Aorta (tissue), 5 donors: ENCODE data around the gene LCP2. TPM values are rescaled to one million over a fixed set of nuclear protein-coding genes. Genes with fewer than 3 reads are reported as not detected.

Experiments used
- ATAC-seq: fragments of 200-7000 bp; cut with Tn5 transposase; one replicate; pipeline ENCODE4 v1.9.1; 2022; ENCODE audit warnings: moderate library complexity; ENCODE audit not compliant: low FRiP score
- DNase-seq, 2 donors: peaks; one replicate each; pipeline ENCODE4 v3.0.0-alpha.2; 2020
- H3K27ac ChIP-seq, 2 donors: one replicate each; pipeline ENCODE4 v1.5.1; 2013; ENCODE audit warnings: low read length in 2 of 2, mild to moderate bottlenecking in 2 of 2, moderate library complexity in 2 of 2, control low read depth in 1 of 2, inconsistent platforms in 1 of 2, low read depth in 1 of 2
- H3K27me3 ChIP-seq, 2 donors: one replicate each; pipeline ENCODE4 v1.6.1; 2013; ENCODE audit warnings: control low read depth in 1 of 2, low read length in 1 of 2, mild to moderate bottlenecking in 1 of 2, moderate library complexity in 1 of 2; ENCODE audit not compliant: insufficient read depth in 2 of 2, control insufficient read depth in 1 of 2
- H3K36me3 ChIP-seq, 2 donors: one replicate each; pipeline ENCODE4 v1.6.1; 2013; ENCODE audit warnings: control low read depth in 1 of 2, low read length in 1 of 2, mild to moderate bottlenecking in 1 of 2; ENCODE audit not compliant: insufficient read depth in 2 of 2, control insufficient read depth in 1 of 2
- H3K4me1 ChIP-seq, 2 donors: one replicate each; pipeline ENCODE4 v1.6.1; 2013; ENCODE audit warnings: low read length in 2 of 2, control low read depth in 1 of 2, mild to moderate bottlenecking in 1 of 2, moderate library complexity in 1 of 2; ENCODE audit not compliant: insufficient read depth in 2 of 2, control insufficient read depth in 1 of 2
- H3K4me3 ChIP-seq, 2 donors: one replicate each; pipeline ENCODE4 v1.5.1; 2013; ENCODE audit warnings: low read length in 2 of 2, control low read depth in 1 of 2, mild to moderate bottlenecking in 1 of 2
- H3K9me3 ChIP-seq: one replicate; pipeline ENCODE4 v1.6.1; 2013; ENCODE audit warnings: mild to moderate bottlenecking, low read length; ENCODE audit not compliant: control insufficient read depth
- WGBS, 2 donors: extraction: QIAGEN DNeasy Blood & Tissue Kit; methylation state at CpG; one replicate each; pipeline ENCODE4 v1.1.7; 2013; 5-methylcytosine and 5-hydroxymethylcytosine counted together
- intact Hi-C, 2 donors: fragments of 100-400 bp; cut with DNase I; formaldehyde crosslinking; loops; one replicate each; pipeline versions ENCODE4 v1.14.2 to v1.15.0; 2022
- polyA plus RNA-seq, 2 donors: library from polyadenylated mRNA; stranded (reverse); fragments of 200-250 nt; gene quantifications; one replicate each; pipeline ENCODE4 v1.2.3, GENCODE V29; 2013
- total RNA-seq, 2 donors: library from RNA; stranded (reverse); fragmentation: NEBNext Ultra II Directional; extraction: Animal tissue kit (Norgen Biotek cat#: 25700); gene quantifications; one replicate each; pipeline ENCODE4 v1.2.1, GENCODE V29; 2021
- donor health status: healthy with polysubstance abuse.
- donor health status: Bipolar disorder and iron deficiency.
- donor health status: DM: no; HTN: no; CAD: no.
- donor health status: DM: no; HTN: no; CAD: no.
- donor health status: DM: yes; HTN: yes; CAD: no.

The LCP2 gene
- total and polyA plus RNA-seq, 4 donors = 2.1 to 58.8 (median 21.3) TPM

- ATAC-seq (no peak), DNase-seq (no peak)
- H3K4me1 ChIP-seq = no peaks in the 10 kb centered on the region
- H3K27me3 ChIP-seq = no peaks in the 10 kb centered on the region
- H3K4me3 ChIP-seq = no peak overlapping the region
- 83 to 88% methylated on average over 9 of the region's 9 CpGs for WGBS, 2 donors
- no peak overlapping the region for H3K27ac ChIP-seq
- no peaks in the 10 kb centered on the region for H3K9me3 ChIP-seq
- no peaks in the 10 kb centered on the region for H3K36me3 ChIP-seq
- intact Hi-C loops = loop anchor here (5.0 kb wide), 1 partner anchor 196 kb away; no protein-coding TSS in a partner anchor
Measured at GRCh38 chr5:170226129-170226615, 71.4 kb downstream of the LCP2 start.

GRCh38 chr5:170225326-170226128 lies 72.0 kb downstream of the LCP2 start:
- Histone ChIP-seq H3K4me3 (no peak overlapping the region), H3K36me3 (no peaks in the 10 kb centered on the region), H3K27ac (no peak overlapping the region), H3K9me3 (no peaks in the 10 kb centered on the region), H3K27me3 (no peaks in the 10 kb centered on the region), H3K4me1 (no peaks in the 10 kb centered on the region)
- WGBS, 2 donors = 62% methylated on average over 7 of the region's 7 CpGs
- ATAC-seq = peak; percentile 85
- DNase-seq = peak; percentile 81 to 82
- intact Hi-C loops = loop anchor here (5.0 kb wide), 1 partner anchor 197 kb away; no protein-coding TSS in a partner anchor

- 87 to 88% methylated on average over 5 of the region's 5 CpGs for WGBS, 2 donors
- Histone ChIP-seq H3K27me3 (peaks cover 0 to 1% of the 10 kb centered on the region in 2 donors), H3K4me3 (no peak overlapping the region), H3K9me3 (no peaks in the 10 kb centered on the region), H3K27ac (no peak overlapping the region), H3K36me3 (no peaks in the 10 kb centered on the region), H3K4me1 (no peaks in the 10 kb centered on the region)
- intact Hi-C loops = no loop called here
- DNase-seq (no peak), ATAC-seq (no peak)
Measured at GRCh38 chr5:170223906-170224305, 73.7 kb downstream of the LCP2 start.

- DNase-seq = no peak
- peaks cover 0 to 1% of the 10 kb centered on the region in 2 donors for H3K27me3 ChIP-seq
- ATAC-seq = no peak
- no peaks in the 10 kb centered on the region for H3K9me3 ChIP-seq
- no peaks in the 10 kb centered on the region for H3K36me3 ChIP-seq
- intact Hi-C loops = no loop called here
- no peak overlapping the region for H3K4me3 ChIP-seq
- no peaks in the 10 kb centered on the region for H3K4me1 ChIP-seq
- no peak overlapping the region for H3K27ac ChIP-seq
Measured at GRCh38 chr5:170223360-170223759, 74.2 kb downstream of the LCP2 start.

DNA sequence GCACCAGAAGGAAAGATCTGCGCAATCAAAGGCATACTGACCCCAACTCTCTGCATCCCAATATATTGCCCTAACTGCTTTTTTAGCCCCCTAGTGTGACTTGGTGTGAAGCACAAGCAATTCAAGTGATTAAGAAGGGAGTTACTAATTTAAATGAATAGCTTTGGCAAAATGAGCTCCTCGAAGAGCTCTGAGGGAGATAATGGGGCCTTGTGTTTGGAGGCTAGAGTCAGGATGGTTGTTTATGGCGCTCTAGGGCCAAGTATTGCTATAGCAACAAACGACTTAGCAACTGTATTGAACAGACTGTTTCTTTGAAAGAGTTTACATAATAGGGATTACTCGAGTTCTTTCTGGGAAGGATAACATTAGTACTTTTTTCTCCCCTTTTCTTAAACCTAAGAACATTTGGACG lies 76.2 kb downstream of the LCP2 start:
- Histone ChIP-seq H3K36me3 (no peaks in the 10 kb centered on the region), H3K4me1 (no peaks in the 10 kb centered on the region), H3K27me3 (peaks cover 0 to 1% of the 10 kb centered on the region in 2 donors), H3K9me3 (no peaks in the 10 kb centered on the region), H3K4me3 (no peak overlapping the region), H3K27ac (no peak overlapping the region)
- DNase-seq (no peak), ATAC-seq (peak; percentile 63)
- intact Hi-C loops = no loop called here
- WGBS, 2 donors = 65 to 69% methylated on average over 6 of the region's 6 CpGs

DNA sequence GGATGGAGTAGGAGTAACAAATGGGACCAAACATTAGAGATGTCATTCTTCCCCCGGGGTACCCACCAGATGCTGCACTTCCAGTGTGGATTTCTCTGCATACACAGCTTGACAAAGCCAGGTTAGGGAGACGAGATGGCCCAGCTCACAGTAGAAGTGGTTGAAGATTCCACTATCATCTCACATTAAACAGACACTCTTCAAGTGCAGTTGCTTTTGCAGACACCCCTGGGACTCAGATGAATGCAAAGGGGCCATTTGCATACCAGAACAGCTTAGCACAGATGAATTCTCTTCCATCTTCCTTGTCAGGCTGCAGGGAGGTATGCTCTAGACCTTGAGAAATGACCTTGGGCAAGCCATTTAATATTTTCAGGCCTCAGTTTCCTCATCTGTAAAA lies 77.4 kb downstream of the LCP2 start:
- ATAC-seq (no peak), DNase-seq (no peak)
- H3K9me3 ChIP-seq = no peaks in the 10 kb centered on the region
- 59 to 77% methylated on average over 2 of the region's 2 CpGs for WGBS, 2 donors
- intact Hi-C loops = no loop called here
- H3K27ac ChIP-seq = no peak overlapping the region
- no peaks in the 10 kb centered on the region for H3K4me1 ChIP-seq
- H3K4me3 ChIP-seq = no peak overlapping the region
- peaks cover 0 to 1% of the 10 kb centered on the region in 2 donors for H3K27me3 ChIP-seq
- H3K36me3 ChIP-seq = no peaks in the 10 kb centered on the region

DNA sequence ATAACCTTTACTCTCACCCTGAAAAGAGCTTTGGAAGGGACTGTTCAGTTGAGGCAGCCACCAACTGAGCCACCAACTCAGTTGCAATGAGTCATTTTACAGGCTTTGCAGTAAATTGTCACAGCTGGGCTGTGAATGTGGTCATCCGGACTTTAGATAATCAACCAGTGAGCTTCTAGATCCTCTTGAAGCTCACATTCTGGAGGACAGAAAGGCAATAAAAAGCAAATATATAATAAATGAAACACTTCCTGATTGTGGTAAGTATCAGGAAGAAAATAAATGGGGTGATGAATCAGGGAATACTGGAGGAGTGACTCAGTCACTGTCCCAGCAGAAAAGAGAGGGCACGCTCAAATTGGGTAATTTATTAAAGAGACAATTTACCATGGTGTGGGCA lies 78.0 kb downstream of the LCP2 start:
- H3K4me1 ChIP-seq = no peaks in the 10 kb centered on the region
- no peak for DNase-seq
- intact Hi-C loops = no loop called here
- no peak overlapping the region for H3K27ac ChIP-seq
- WGBS, 2 donors = 76 to 85% methylated on average over 2 of the region's 2 CpGs
- H3K4me3 ChIP-seq = no peak overlapping the region
- H3K36me3 ChIP-seq = no peaks in the 10 kb centered on the region
- peaks cover 0 to 1% of the 10 kb centered on the region in 2 donors for H3K27me3 ChIP-seq
- ATAC-seq = no peak
- no peaks in the 10 kb centered on the region for H3K9me3 ChIP-seq

GRCh38 chr5:170218726-170219125 lies 78.9 kb downstream of the LCP2 start:
- intact Hi-C loops = no loop called here
- DNase-seq (no peak), ATAC-seq (no peak)
- H3K9me3 ChIP-seq = no peaks in the 10 kb centered on the region
- H3K4me1 ChIP-seq = no peaks in the 10 kb centered on the region
- no peak overlapping the region for H3K27ac ChIP-seq
- no peaks in the 10 kb centered on the region for H3K36me3 ChIP-seq
- H3K4me3 ChIP-seq = no peak overlapping the region
- 62 to 67% methylated on average over 1 of the region's 1 CpG for WGBS, 2 donors
- peaks cover 0 to 1% of the 10 kb centered on the region in 2 donors for H3K27me3 ChIP-seq

GRCh38 chr5:170217831-170218230 lies 79.7 kb downstream of the LCP2 start:
- Histone ChIP-seq H3K27ac (no peak overlapping the region), H3K36me3 (no peaks in the 10 kb centered on the region), H3K4me3 (no peak overlapping the region), H3K27me3 (peaks cover 0 to 1% of the 10 kb centered on the region in 2 donors), H3K4me1 (no peaks in the 10 kb centered on the region), H3K9me3 (no peaks in the 10 kb centered on the region)
- DNase-seq (no peak), ATAC-seq (no peak)
- intact Hi-C loops = no loop called here
- 56 to 70% methylated on average over 5 of the region's 5 CpGs for WGBS, 2 donors
